GM21515 (cell line): ENCODE results near the gene ACSL3.

ENCODE experiments used
- ATAC-seq: cut with Tn5 transposase; IDR thresholded peaks from one replicate; pipeline ENCODE4 v1.9.1; 2021; ENCODE audit not compliant: unreplicated experiment

Gene ACSL3

DNA sequence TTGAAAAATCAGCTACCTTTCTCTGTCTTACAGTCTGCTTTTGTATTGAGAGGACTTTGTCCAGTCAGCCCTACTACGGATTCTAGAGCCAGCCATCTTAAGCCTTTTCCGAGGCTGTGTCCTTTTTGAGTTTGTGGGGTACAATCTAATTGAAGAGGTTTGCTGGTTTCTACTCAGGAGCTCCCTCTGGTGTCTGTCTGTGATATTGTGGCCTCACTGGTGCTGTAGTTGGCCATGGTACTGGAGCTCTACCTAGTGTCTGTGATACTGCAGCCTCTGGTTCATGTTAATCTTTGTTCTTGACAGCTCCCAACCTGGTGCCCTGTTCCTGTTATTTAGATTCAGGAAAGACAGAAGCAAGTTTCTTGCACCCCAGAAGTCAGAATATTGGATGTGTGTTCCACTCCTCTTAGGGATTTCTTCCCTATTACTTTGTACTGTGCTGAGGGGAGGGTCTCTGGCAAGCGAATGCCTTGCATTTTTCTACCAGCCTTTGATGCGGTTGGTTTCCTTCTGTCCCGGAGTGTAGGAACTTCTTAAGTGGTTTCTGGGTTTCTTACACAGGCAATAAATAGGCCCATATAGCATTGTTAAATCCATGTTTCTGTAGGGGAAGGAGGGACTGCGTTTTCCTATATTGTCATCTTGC lies 78.5 kb downstream of the ACSL3 start:
- peak; percentile 88 for ATAC-seq

- ATAC-seq: no peak
These were observed 79.1 kb downstream of the ACSL3 start for GRCh38 chr2:222939979-222940378.

- ATAC-seq: no peak
These were observed 80.7 kb downstream of the ACSL3 start for GRCh38 chr2:222941510-222942032.

DNA sequence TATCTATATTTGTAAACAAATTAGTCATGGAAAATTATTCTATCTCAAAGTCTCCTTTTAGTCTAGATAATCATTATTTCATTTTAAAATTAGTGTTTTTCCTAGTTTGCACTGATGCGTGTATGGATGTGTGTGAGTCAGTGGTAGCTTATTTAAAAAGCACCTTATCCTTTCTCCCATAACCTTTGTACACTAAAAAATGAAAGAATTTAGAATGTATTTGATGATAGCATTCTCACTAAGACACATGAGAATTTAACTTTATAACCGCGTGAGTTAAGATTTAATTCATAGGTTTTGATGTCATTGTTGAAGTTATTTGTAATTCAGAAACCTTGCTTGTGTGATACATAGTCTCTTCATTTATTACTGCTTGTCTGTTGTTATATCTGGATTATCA lies 81.7 kb downstream of the ACSL3 start:
- no peak for ATAC-seq

- no peak for ATAC-seq
These were observed 82.1 kb downstream of the ACSL3 start for GRCh38 chr2:222942977-222943376.

DNA sequence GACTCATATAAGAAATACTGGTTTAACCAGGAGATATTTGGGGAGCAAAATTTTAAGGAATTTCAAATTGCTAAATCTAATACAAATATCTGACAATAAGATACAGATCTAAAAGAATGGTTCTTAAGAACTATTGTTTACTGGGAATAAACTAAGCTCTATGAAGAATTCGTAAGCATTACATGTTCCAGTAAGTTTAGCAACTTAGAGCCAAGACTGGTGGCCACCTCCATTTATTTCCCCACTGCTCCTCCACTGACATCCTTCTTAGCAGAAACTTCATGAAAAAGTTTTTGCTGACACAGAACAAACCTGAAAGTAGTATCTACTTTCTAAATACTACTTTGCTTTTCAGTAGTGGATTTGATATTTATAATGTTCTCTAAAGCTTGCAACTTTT lies 83.0 kb downstream of the ACSL3 start:
- ATAC-seq: peak; percentile 70

- ATAC-seq: no peak
These were observed 83.7 kb downstream of the ACSL3 start for GRCh38 chr2:222944552-222944951.

GRCh38 chr2:222944971-222945740 lies 84.3 kb downstream of the ACSL3 start:
- ATAC-seq: no peak

DNA sequence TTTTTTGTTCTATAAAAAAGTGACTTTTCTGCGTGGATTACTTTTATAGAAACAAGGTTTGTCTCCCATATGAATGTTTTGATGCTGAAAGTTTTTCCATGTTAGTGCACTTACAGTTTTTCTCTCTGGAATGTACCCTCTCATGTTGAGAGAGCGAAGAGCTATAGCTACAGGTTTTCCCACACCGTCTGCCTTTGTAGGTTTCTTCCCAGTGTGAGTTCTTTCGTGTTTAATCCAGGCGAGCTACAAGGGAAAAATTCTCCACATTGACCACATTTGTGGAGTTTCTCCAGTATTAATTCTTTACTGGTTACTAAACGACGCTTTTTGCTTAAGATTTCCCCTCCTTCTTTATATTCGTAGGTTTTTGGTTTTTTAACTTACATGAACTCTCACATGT lies 85.1 kb downstream of the ACSL3 start:
- no peak for ATAC-seq

- ATAC-seq: no peak
These were observed 86.0 kb downstream of the ACSL3 start for GRCh38 chr2:222946700-222947287.

- no peak for ATAC-seq
These were observed 88.2 kb downstream of the ACSL3 start for GRCh38 chr2:222949073-222949472.

DNA sequence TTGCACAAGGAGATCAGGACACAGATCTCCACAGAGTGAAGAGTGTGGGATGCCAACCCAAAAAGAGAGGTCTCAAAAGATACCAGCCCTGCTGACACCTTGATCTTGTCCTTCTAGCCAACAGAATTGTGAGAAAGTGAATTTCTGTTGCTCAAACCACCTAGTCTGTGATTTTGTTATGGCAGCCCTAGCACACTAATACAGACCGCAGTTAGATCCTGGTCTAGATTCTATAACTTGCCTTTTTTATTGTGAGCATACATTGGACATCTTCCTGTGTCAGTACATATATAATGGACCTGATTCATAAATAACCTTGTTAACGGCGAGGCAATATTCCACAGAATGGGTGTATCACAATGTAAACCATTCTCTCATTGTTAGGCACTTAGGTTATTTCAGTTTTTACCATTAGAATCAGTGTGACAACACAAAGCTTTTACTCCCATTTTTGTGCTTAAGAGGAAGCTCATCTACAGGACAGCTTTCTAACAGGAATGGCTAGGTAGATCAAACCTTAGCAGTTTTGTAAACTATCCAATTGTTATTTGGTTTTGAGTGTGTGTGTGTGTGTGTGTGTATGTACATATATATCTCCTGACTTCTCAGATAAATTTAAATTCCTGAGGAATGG lies 89.0 kb downstream of the ACSL3 start:
- ATAC-seq: no peak

DNA sequence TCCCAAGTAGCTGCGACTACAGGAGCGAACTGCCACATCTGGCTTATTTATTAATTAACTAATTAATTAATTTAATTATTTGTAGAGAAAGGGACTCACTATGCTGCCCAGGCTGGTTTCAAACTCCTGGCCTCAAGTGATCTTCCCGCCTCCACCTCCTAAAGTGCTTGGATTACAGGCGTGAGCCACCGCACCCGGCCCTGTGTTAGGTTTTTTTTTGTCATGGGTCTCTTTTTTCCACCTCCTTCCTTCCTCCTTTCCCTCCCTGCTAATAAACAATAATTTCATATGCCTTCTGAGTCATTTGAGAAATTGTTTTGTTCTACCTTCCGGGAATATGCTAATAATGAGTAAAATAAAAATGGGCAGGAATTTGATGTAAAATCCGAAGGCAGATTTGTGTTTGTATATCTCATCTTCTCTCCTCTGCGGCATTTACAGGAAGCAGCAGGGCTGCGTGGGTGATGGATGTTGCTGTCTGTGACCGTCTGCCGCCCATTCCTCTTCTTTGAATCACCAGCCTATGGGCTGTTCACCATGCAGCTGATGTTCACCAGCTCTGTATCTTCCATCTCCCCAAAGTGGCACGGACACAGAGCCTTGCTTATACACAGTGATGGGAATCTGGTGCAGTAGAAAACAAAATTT lies 89.9 kb downstream of the ACSL3 start:
- ATAC-seq: no peak

- ATAC-seq: no peak
These were observed 91.4 kb downstream of the ACSL3 start for GRCh38 chr2:222952204-222952603.

DNA sequence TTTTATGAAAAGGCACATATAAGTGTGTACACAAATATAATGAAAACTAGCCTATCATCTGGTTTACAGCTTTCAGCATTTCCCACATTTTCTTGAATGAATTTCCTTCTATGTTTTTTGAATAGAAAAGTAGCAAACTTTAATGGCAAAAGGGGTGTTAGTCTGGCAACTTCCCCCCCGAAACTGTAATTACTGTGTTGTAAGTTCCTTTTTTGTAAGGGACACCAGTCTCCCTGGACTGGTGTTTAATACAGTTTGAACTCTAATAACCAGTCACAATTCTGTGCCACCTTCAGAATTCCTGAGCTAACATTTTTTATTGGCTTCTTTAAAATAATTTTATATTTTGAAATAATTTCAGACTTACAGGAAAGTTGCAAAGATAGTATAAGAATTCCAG lies 94.2 kb downstream of the ACSL3 start:
- ATAC-seq: no peak

DNA sequence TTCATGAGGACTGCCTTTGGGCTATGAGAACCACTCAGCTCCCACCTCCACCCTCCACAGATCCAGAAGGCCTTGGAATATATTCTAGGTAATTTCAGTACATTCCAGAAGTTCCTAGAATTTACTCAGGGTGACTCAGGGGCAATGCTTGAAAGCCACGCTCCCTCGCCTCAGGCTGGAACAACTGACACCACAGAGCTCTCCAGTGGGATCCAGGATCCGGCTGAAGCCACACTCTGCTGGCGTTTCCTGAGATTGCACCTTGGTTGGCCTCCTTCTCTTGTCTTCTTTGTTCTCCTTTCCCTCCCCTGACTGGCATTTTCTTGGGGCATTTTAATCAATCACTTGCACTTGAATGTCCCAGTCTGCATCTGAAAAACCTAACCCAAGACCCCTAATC lies 98.5 kb downstream of the ACSL3 start:
- no peak for ATAC-seq

- ATAC-seq: peak; percentile 72
These were observed 99.3 kb downstream of the ACSL3 start for GRCh38 chr2:222960126-222960525.

DNA sequence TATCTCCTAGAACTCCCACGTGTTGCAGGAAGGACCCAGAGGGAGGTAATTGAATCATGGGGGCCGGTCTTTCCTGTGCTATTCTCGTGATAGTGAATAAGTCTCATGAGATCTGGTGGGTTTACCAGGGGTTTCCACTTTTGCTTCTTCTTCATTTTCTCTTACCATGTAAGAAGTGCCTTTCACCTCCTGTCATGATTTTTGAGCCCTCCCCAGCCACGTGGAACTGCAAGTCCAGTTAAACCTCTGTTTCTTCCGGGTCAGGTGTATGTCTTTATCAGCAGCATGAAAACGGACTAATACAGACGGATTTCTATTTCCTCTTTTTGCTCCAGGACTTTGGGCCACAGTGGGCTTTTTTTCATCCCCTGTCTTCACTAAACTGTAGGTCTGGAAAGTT lies 102.8 kb downstream of the ACSL3 start:
- ATAC-seq: no peak

DNA sequence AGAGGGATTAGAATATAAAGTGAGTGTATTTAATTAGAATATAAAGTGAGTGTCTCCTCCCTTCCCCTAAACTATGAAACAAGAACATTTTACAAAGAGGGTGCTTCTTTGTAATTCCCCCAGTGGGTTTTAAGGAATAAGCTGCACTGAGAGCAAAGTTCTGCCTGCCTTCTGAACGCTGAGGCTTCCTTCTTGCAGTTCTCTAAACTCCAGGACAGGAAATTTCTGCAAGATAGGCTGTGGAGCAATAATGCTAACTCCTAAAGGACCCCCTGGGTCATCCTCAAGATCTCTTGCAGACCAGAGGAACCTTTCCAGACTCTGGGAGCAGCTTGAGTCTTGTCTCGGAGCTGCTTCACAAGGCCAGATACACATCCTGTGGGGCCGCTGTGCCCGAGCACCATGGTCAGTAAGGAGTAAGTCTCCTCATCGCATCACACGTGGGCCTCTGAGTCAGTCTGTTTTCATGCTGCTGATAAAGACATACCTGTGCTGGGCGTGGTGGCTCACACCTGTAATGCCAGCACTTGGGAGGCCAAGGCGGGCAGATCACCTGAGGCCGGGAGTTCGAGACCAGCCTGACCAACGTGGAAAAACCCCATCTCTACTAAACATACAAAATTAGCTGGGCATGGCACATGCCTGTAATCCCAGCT lies 103.7 kb downstream of the ACSL3 start:
- ATAC-seq: no peak

DNA sequence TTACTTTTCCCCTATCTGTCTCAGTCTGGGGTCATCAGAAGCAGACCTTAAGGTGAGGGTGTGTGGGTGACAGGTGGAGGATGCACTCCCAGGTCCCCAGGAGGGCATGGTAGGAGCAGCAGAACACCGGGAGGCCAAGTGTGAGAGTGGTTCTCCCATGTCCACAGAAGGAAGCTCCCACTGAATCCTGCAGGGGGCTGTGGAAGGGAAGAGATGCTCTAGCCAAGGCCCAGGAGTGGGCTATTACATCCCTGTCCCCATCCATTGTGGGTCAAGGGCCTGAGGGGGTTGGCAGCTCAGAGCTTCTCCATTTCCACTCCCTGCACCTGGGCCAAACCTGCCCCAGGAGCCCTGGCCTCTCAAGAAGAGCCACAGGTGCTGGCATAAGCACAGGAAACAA lies 104.7 kb downstream of the ACSL3 start:
- no peak for ATAC-seq
